Natural killer cell (primary cell): ENCODE data around the gene PKP2. TPM values are rescaled to one million over a fixed set of nuclear protein-coding genes. Genes with fewer than 3 reads are reported as not detected.

Experiments
- ATAC-seq, 3 donors: fragments of 150-1000 bp in 2 of 3; fragments of 200-7000 bp in 1 of 3; cut with Tn5 transposase; 1 replicate in 1 of 3; 2 replicates in 2 of 3; pipeline ENCODE4 v1.10.0; 2021; ENCODE audit warnings: mild to moderate bottlenecking in 2 of 3, moderate library complexity in 2 of 3
- DNase-seq, 2 donors: peaks; one replicate each; pipeline versions ENCODE4 v3.0.0 to v3.0.0-alpha.2; 2013 to 2021; ENCODE audit warnings: mixed read lengths in 1 of 2
- H3K27ac ChIP-seq: one replicate; pipeline ENCODE4 v1.5.1; 2013; ENCODE audit warnings: mild to moderate bottlenecking, low read length
- H3K27me3 ChIP-seq: one replicate; pipeline ENCODE4 v1.6.1; 2013; ENCODE audit warnings: low read length; ENCODE audit not compliant: control insufficient read depth, insufficient read depth
- H3K36me3 ChIP-seq: one replicate; pipeline ENCODE4 v1.6.1; 2013; ENCODE audit warnings: low read length; ENCODE audit not compliant: control insufficient read depth, insufficient read depth
- H3K4me1 ChIP-seq: one replicate; pipeline ENCODE4 v1.6.1; 2013; ENCODE audit warnings: low read length; ENCODE audit not compliant: control insufficient read depth, insufficient read depth
- H3K4me3 ChIP-seq: one replicate; pipeline ENCODE4 v1.5.1; 2013; ENCODE audit warnings: low read length
- H3K9me3 ChIP-seq: one replicate; pipeline ENCODE4 v1.6.1; 2013; ENCODE audit warnings: low read length; ENCODE audit not compliant: control insufficient read depth, insufficient read depth
- H3K27ac Mint-ChIP-seq, 2 donors: one replicate each; pipeline ENCODE4 v1.8.0; 2022; ENCODE audit warnings: mild to moderate bottlenecking in 2 of 2, mixed read lengths in 2 of 2, moderate library complexity in 1 of 2
- H3K27me3 Mint-ChIP-seq, 2 donors: one replicate each; pipeline ENCODE4 v1.8.0; 2022; ENCODE audit warnings: low read depth in 2 of 2, mixed read lengths in 2 of 2
- H3K36me3 Mint-ChIP-seq: one replicate; pipeline ENCODE4 v1.8.0; 2022; ENCODE audit warnings: mixed read lengths
- H3K4me1 Mint-ChIP-seq, 2 donors: one replicate each; pipeline ENCODE4 v1.8.0; 2022; ENCODE audit warnings: mixed read lengths in 2 of 2
- H3K4me3 Mint-ChIP-seq: one replicate; pipeline ENCODE4 v1.8.0; 2022; ENCODE audit warnings: mild to moderate bottlenecking, moderate library complexity, mixed read lengths
- H3K9me3 Mint-ChIP-seq, 2 donors: one replicate each; pipeline ENCODE4 v1.8.0; 2022; ENCODE audit warnings: mixed read lengths in 2 of 2
- WGBS: methylation state at CpG from one replicate; pipeline ENCODE4 v1.1.7; 2013; ENCODE audit warnings: missing lambda C conversion rate; ENCODE audit not compliant: insufficient coverage; 5-methylcytosine and 5-hydroxymethylcytosine counted together
- intact Hi-C: fragments of 100-400 bp; cut with micrococcal nuclease; formaldehyde crosslinking; loops from one replicate; pipeline ENCODE4 v1.14.2; 2022
- total RNA-seq, 4 donors: library from RNA; stranded (reverse); fragments of 120-200 nt in 1 of 4; gene quantifications; one replicate each; pipeline versions ENCODE4 v1.2.3 to v1.2.4, GENCODE V29; 2013 to 2022
- TF ChIP-seq, protein P1 (sequence below): fragments of 200-600 bp; IDR thresholded peaks from one replicate; pipeline ENCODE4 v1.8.0; 2022; ENCODE audit warnings: antibody characterized with exemption

The PKP2 gene
- total RNA-seq, 3 donors from 2014 or later (not counting 1 experiment from before 2014, with no cell fraction given), result 0.16 to 1.8 (median 0.52) TPM

DNA sequence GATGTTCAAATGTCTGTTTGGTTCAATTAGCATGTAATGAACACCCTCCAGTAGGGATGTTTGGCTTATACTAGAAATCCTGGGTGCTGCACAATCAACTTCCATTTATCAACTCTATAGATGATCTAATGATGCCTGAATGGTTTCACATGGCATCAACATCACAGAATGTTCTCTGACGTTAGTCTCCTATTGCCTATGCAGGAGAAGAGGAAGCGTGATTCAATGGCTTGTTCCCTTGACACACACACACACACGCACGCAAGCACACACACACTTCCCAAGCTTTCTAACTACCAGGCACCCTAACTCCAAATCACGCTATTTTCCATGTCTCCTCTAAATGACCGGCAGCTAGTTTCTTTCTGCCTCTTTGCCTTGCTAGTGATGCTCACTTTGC, 49.3 kb downstream of the PKP2 start:
- intact Hi-C loops, result no loop called here
- DNase-seq, result no peak
- no peaks in the 10 kb centered on the region for H3K27me3 Mint-ChIP-seq

DNA sequence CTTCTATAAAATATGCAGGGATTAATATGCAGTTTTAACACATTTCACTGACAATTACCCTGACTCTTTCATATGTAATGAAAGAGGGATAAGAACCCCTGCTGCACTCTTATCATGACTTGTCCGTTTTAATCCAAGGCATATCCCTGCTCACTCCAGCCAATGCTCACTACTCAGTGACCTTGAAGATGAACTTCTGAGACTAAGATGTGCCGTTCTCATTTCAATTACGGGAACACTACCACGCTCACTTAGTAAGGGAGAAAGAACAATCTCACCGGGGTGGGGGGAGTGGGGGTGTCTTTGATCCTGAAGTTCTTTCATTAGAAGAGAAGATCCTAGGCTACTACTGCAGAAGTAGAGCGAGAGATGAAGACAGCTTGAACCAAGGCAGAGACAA, 50.5 kb downstream of the PKP2 start:
- Mint-ChIP-seq H3K4me1 (no peaks in the 10 kb centered on the region), H3K36me3 (no peaks in the 10 kb centered on the region), H3K4me3 (no peak overlapping the region), H3K27me3 (no peaks in the 10 kb centered on the region), H3K27ac (no peak overlapping the region), H3K9me3 (no peaks in the 10 kb centered on the region)
- Histone ChIP-seq H3K4me1 (no peaks in the 10 kb centered on the region), H3K9me3 (no peaks in the 10 kb centered on the region), H3K27me3 (no peaks in the 10 kb centered on the region), H3K4me3 (no peak overlapping the region), H3K27ac (no peak overlapping the region), H3K36me3 (no peaks in the 10 kb centered on the region)
- intact Hi-C loops, result no loop called here
- no peak for ATAC-seq
- WGBS, result 89% methylated on average over 6 of the region's 6 CpGs
- TF ChIP-seq, protein P1, sequence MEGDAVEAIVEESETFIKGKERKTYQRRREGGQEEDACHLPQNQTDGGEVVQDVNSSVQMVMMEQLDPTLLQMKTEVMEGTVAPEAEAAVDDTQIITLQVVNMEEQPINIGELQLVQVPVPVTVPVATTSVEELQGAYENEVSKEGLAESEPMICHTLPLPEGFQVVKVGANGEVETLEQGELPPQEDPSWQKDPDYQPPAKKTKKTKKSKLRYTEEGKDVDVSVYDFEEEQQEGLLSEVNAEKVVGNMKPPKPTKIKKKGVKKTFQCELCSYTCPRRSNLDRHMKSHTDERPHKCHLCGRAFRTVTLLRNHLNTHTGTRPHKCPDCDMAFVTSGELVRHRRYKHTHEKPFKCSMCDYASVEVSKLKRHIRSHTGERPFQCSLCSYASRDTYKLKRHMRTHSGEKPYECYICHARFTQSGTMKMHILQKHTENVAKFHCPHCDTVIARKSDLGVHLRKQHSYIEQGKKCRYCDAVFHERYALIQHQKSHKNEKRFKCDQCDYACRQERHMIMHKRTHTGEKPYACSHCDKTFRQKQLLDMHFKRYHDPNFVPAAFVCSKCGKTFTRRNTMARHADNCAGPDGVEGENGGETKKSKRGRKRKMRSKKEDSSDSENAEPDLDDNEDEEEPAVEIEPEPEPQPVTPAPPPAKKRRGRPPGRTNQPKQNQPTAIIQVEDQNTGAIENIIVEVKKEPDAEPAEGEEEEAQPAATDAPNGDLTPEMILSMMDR, result no peak
- DNase-seq, result no peak

More for the DNA sequence above, 49.3 kb downstream of the PKP2 start:
- TF ChIP-seq, protein P1, result no peak
- Mint-ChIP-seq H3K9me3 (no peaks in the 10 kb centered on the region), H3K36me3 (no peaks in the 10 kb centered on the region), H3K4me3 (no peak overlapping the region), H3K4me1 (no peaks in the 10 kb centered on the region), H3K27ac (no peak overlapping the region)
- H3K36me3 ChIP-seq, result no peaks in the 10 kb centered on the region
- H3K4me3 ChIP-seq, result no peak overlapping the region
- no peaks in the 10 kb centered on the region for H3K4me1 ChIP-seq
- 91% methylated on average over 6 of the region's 6 CpGs for WGBS
- H3K27me3 ChIP-seq, result no peaks in the 10 kb centered on the region
- no peaks in the 10 kb centered on the region for H3K9me3 ChIP-seq
- H3K27ac ChIP-seq, result no peak overlapping the region
- ATAC-seq, result no peak

DNA sequence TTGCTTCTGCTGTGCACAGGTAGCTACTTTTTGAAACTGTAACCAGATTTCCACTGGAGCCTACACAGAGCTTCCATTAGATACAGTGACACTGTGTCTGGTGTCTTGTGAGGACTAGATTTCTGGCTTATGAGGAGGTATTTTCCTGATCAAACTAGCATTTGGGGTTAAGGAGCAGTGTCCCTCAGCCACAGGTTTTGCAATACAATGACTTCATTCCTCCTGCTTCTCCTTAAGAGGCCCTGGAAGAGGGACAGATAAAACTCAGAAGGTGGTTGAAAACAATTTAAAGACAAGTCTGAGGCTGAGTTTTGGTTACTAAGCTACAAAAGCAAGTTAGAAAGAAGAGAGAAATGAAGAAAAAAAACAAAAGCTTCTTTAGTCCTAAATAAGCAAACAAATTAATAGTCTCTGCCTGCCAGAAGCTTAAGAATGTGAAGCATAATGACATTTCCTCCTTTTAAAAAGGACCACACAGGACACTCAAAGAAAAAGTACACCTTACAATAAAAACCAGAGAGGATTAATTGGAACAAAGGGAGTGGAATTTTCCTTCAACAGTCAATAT, 53.0 kb downstream of the PKP2 start:
- Histone ChIP-seq H3K27me3 (no peaks in the 10 kb centered on the region), H3K27ac (no peak overlapping the region), H3K9me3 (no peaks in the 10 kb centered on the region), H3K4me1 (no peaks in the 10 kb centered on the region), H3K4me3 (no peak overlapping the region), H3K36me3 (no peaks in the 10 kb centered on the region)
- Mint-ChIP-seq H3K36me3 (no peaks in the 10 kb centered on the region), H3K4me3 (no peak overlapping the region), H3K4me1 (no peaks in the 10 kb centered on the region), H3K27ac (no peak overlapping the region), H3K9me3 (no peaks in the 10 kb centered on the region), H3K27me3 (no peaks in the 10 kb centered on the region)
- intact Hi-C loops, result no loop called here
- TF ChIP-seq, protein P1, result no peak
- ATAC-seq (no peak), DNase-seq (no peak)

DNA sequence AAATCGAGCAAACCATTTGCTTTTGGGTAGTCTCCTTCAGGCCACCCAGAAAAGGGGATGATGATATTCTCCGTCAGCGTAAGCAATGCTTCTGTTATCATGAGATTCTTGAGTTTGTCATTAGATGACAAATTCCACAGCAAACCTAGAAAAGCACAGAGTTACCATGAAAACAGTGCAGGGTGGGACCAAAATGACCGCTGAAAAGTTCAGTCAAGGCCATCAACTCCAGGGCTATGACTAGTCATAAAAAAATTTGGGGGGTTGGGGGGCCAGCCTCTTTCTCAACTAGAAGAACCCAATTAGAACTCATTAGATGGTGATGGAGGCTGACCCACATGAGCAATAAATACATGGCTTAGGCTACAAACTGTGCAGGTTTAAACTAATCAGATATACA, 55.5 kb downstream of the PKP2 start:
- 89% methylated on average over 4 of the region's 4 CpGs for WGBS
- no peak overlapping the region for H3K4me3 Mint-ChIP-seq
- no peaks in the 10 kb centered on the region for H3K9me3 Mint-ChIP-seq
- intact Hi-C loops, result no loop called here
- DNase-seq, result no peak
- no peaks in the 10 kb centered on the region for H3K36me3 Mint-ChIP-seq
- TF ChIP-seq, protein P1, result no peak
- no peak overlapping the region for H3K27ac ChIP-seq
- no peaks in the 10 kb centered on the region for H3K27me3 Mint-ChIP-seq
- H3K27me3 ChIP-seq, result no peaks in the 10 kb centered on the region
- H3K4me3 ChIP-seq, result no peak overlapping the region
- no peaks in the 10 kb centered on the region for H3K9me3 ChIP-seq
- H3K4me1 Mint-ChIP-seq, result no peaks in the 10 kb centered on the region
- no peak overlapping the region for H3K27ac Mint-ChIP-seq
- ATAC-seq, result no peak
- H3K4me1 ChIP-seq, result no peaks in the 10 kb centered on the region
- no peaks in the 10 kb centered on the region for H3K36me3 ChIP-seq
